Measurements from ENCODE around the gene IDH1.
"Not testable (repeated sequence)": the region's sequence is repeated elsewhere in the genome, so short reads cannot be mapped to it uniquely, and the experiment has no call there.

The IDH1 gene

GRCh38 chr2:208221873-208222272 lies 33.0 kb downstream of the IDH1 start:
- not testable (repeated sequence) for DNase-seq (ENCODE audit: low read depth in 3 of 3)

GRCh38 chr2:208210688-208211451 lies 44.0 kb downstream of the IDH1 start:
- no peak for DNase-seq (ENCODE audit: low read depth in 3 of 3)

- DNase-seq (ENCODE audit: low read depth in 3 of 3) = no peak
These were observed 46.4 kb downstream of the IDH1 start for GRCh38 chr2:208208335-208209085.

- DNase-seq (ENCODE audit: low read depth in 3 of 3) = no peak
These were observed 47.1 kb downstream of the IDH1 start for GRCh38 chr2:208207769-208208168.

- no peak for DNase-seq (ENCODE audit: low read depth in 3 of 3)
These were observed 50.7 kb downstream of the IDH1 start for GRCh38 chr2:208204166-208204565.

- no peak for DNase-seq (ENCODE audit: low read depth in 3 of 3)
These were observed 59.3 kb downstream of the IDH1 start for GRCh38 chr2:208195531-208195930.

GRCh38 chr2:208192611-208193236 lies 62.1 kb downstream of the IDH1 start:
- DNase-seq (ENCODE audit: low read depth in 3 of 3) = no peak

- no peak for DNase-seq (ENCODE audit: low read depth in 3 of 3)
These were observed 64.9 kb downstream of the IDH1 start, which contains the start of gene C2orf80 for GRCh38 chr2:208189810-208190503. Gene C2orf80, minus strand, starts transcription at chr2:208190030. Its CDS starts 3,044 bp downstream, at chr2:208186986.

GRCh38 chr2:208189069-208189809 lies 65.6 kb downstream of the IDH1 start:
- DNase-seq (ENCODE audit: low read depth in 3 of 3) = no peak

- DNase-seq (ENCODE audit: low read depth in 3 of 3) = no peak
These were observed 68.0 kb downstream of the IDH1 start for GRCh38 chr2:208186893-208187292.

- DNase-seq (ENCODE audit: low read depth in 3 of 3) = no peak
These were observed 68.4 kb downstream of the IDH1 start for GRCh38 chr2:208186465-208186864.

Data from stimulated activated CD4-positive, alpha-beta T cell treated with anti-CD3 and anti-CD28 coated beads, TNF-alpha, amount 100 ng/mL, for 24 hours (primary cell).